SK-N-SH (cell line): ENCODE measurements around the gene CREB3L1. TPM values are rescaled to one million over a fixed set of nuclear protein-coding genes. Genes with fewer than 3 reads are reported as not detected.

Experiments
- CTCF ChIA-PET: fragments of 300-600, 350-600 bp; formaldehyde crosslinking; extraction: SDS; loops from one replicate; lab custom pipeline; 2021; lab: Yijun Ruan, JAX
- POLR2A ChIA-PET: fragments of 350-600 bp; sonication (Branson Sonifier 250); formaldehyde crosslinking; extraction: SDS; loops from one replicate; lab custom pipeline; 2020; ENCODE audit warnings: antibody characterized with exemption, inconsistent platforms; lab: Yijun Ruan, JAX
- DNase-seq: peaks from one replicate; pipeline ENCODE4 v3.0.0; 2012
- H2AFZ ChIP-seq: fragments of 200-600 bp; sonication (generic); 2 replicates; pipeline ENCODE4 v1.8.1; 2016; ENCODE audit warnings: antibody characterized with exemption, mild to moderate bottlenecking, low read depth
- H3F3A ChIP-seq: fragments of 200-600 bp; sonication (generic); replicated peaks from 2 replicates; pipeline ENCODE3; 2016; ENCODE audit warnings: antibody characterized with exemption, mild to moderate bottlenecking; ENCODE audit not compliant: insufficient read depth
- H3K27ac ChIP-seq, 2 experiments: fragments of 200-500 bp in 1 of 2; fragments of 200-600 bp in 1 of 2; sonication (Bioruptor generic) in 1 of 2; sonication (generic), shearing (Covaris generic) in 1 of 2; 2 replicates each; pipeline versions ENCODE4 v1.5.1 to v1.6.1; 2014 to 2016; ENCODE audit warnings: low read depth in 2 of 2, inconsistent platforms in 1 of 2, low read length in 1 of 2, mild to moderate bottlenecking in 1 of 2, mixed read lengths in 1 of 2
- H3K27me3 ChIP-seq: fragments of 200-600 bp; sonication (generic), shearing (Covaris generic); 2 replicates; pipeline ENCODE4 v1.6.1; 2016; ENCODE audit warnings: mixed run types; ENCODE audit not compliant: insufficient read depth
- H3K36me3 ChIP-seq, 2 experiments: fragments of 200-500 bp in 1 of 2; fragments of 200-600 bp in 1 of 2; sonication (Bioruptor generic) in 1 of 2; sonication (generic) in 1 of 2; replicated peaks in 1 of 2; 2 replicates each; pipeline versions ENCODE3 to v1.5.1; 2014 to 2016; ENCODE audit warnings: low read length in 1 of 2, mild to moderate bottlenecking in 1 of 2; ENCODE audit not compliant: insufficient read depth in 2 of 2, control insufficient read depth in 1 of 2
- H3K4me1 ChIP-seq, 2 experiments: fragments of 200-500 bp in 1 of 2; fragments of 200-600 bp in 1 of 2; sonication (Bioruptor generic) in 1 of 2; sonication (generic), shearing (Covaris generic) in 1 of 2; 2 replicates each; pipeline versions ENCODE4 v1.5.1 to v1.6.1; 2014 to 2016; ENCODE audit warnings: low read depth in 1 of 2, low read length in 1 of 2, mixed run types in 1 of 2; ENCODE audit not compliant: insufficient read depth in 2 of 2, control insufficient read depth in 1 of 2
- H3K4me2 ChIP-seq: fragments of 200-600 bp; sonication (generic), shearing (Covaris generic); 2 replicates; pipeline ENCODE4 v1.6.1; 2017; ENCODE audit warnings: mixed run types
- H3K4me3 ChIP-seq, 2 experiments: fragments of 200-500 bp in 1 of 2; fragments of 200-600 bp in 1 of 2; sonication (Bioruptor generic) in 1 of 2; sonication (generic), shearing (Covaris generic) in 1 of 2; 2 replicates each; pipeline versions ENCODE4 v1.5.1 to v1.8.1; 2014 to 2016; ENCODE audit warnings: low read depth in 2 of 2, inconsistent platforms in 1 of 2, low read length in 1 of 2, mild to moderate bottlenecking in 1 of 2, mixed read lengths in 1 of 2, moderate library complexity in 1 of 2
- H3K79me2 ChIP-seq: fragments of 200-600 bp; sonication (generic); 2 replicates; pipeline ENCODE4 v1.8.1; 2017; ENCODE audit warnings: mild to moderate bottlenecking; ENCODE audit not compliant: insufficient read depth
- H3K9ac ChIP-seq: fragments of 200-600 bp; sonication (generic); 2 replicates; pipeline ENCODE4 v1.6.1; 2017; ENCODE audit warnings: mixed run types
- H3K9me2 ChIP-seq: fragments of 200-600 bp; sonication (generic); 2 replicates; pipeline ENCODE4 v1.6.1; 2017; ENCODE audit warnings: mixed run types
- H3K9me3 ChIP-seq: fragments of 200-600 bp; sonication (generic); 2 replicates; pipeline ENCODE4 v1.6.1; 2017; ENCODE audit warnings: mixed run types, mild to moderate bottlenecking, moderate library complexity
- H4K20me1 ChIP-seq: fragments of 200-600 bp; sonication (generic); 2 replicates; pipeline ENCODE4 v1.6.1; 2017; ENCODE audit warnings: mild to moderate bottlenecking, mixed run types; ENCODE audit not compliant: insufficient read depth
- CTCF ChIP-seq: fragments of 200-600 bp; sonication (generic); IDR thresholded peaks from 2 replicates; pipeline ENCODE4 v1.6.1; 2017; ENCODE audit warnings: antibody characterized with exemption, mild to moderate bottlenecking, moderate library complexity
- ELF1 ChIP-seq: IDR thresholded peaks from 2 replicates; pipeline ENCODE4 v1.4.0; 2012
- EP300 ChIP-seq, 2 experiments: IDR thresholded peaks; 2 replicates each; pipeline versions ENCODE4 v1.4.0 to v1.6.1; 2012; ENCODE audit warnings: borderline replicate concordance in 1 of 2, low read depth in 1 of 2, low read length in 1 of 2
- GABPA ChIP-seq: IDR thresholded peaks from 2 replicates; pipeline ENCODE4 v1.4.0; 2012; ENCODE audit warnings: low read depth, mild to moderate bottlenecking
- GATA2 ChIP-seq: sonication (generic); formaldehyde crosslinking; IDR thresholded peaks from 2 replicates; pipeline ENCODE4 v1.5.0; 2020; ENCODE audit warnings: mild to moderate bottlenecking, missing genetic modification reagents
- MEF2A ChIP-seq: IDR thresholded peaks from 2 replicates; pipeline ENCODE4 v1.4.0; 2012; ENCODE audit warnings: low read depth, borderline replicate concordance
- RAD21 ChIP-seq: IDR thresholded peaks from 2 replicates; pipeline ENCODE4 v1.6.1; 2012; ENCODE audit warnings: mild to moderate bottlenecking, low read length
- RFX5 ChIP-seq: IDR thresholded peaks from 2 replicates; pipeline ENCODE4 v1.6.1; 2012; ENCODE audit warnings: mild to moderate bottlenecking, improper control_type of control experiment, low read length
- RXRA ChIP-seq: IDR thresholded peaks from 2 replicates; pipeline ENCODE4 v1.4.0; 2012; ENCODE audit warnings: low read depth, mild to moderate bottlenecking, borderline replicate concordance
- TCF12 ChIP-seq: IDR thresholded peaks from 2 replicates; pipeline ENCODE4 v1.4.0; 2012
- WGBS: methylation state at CpG from one replicate; pipeline ENCODE4 v1.1.6; 2017; ENCODE audit warnings: low lambda C conversion rate; 5-methylcytosine and 5-hydroxymethylcytosine counted together
- polyA plus RNA-seq, 3 experiments: library from polyadenylated mRNA; depleted of rRNA; stranded (reverse); fragments of >200 nt; gene quantifications; 2 replicates each; pipeline ENCODE4 v1.2.3, GENCODE V29; 2012
- TF ChIP-seq, protein P1 (sequence below): IDR thresholded peaks from 2 replicates; pipeline ENCODE4 v1.4.0; 2012; ENCODE audit warnings: low read depth, borderline replicate concordance
- TF ChIP-seq, protein P2 (sequence below): fragments of 150-350 bp; IDR thresholded peaks from 2 replicates; pipeline ENCODE4 v1.6.1; 2016; ENCODE audit warnings: mild to moderate bottlenecking, low read depth, low read length

Gene CREB3L1
- polyA plus RNA-seq, 1 of the 3 experiments (the other 2 are of a cell fraction), result 14.0 TPM

DNA sequence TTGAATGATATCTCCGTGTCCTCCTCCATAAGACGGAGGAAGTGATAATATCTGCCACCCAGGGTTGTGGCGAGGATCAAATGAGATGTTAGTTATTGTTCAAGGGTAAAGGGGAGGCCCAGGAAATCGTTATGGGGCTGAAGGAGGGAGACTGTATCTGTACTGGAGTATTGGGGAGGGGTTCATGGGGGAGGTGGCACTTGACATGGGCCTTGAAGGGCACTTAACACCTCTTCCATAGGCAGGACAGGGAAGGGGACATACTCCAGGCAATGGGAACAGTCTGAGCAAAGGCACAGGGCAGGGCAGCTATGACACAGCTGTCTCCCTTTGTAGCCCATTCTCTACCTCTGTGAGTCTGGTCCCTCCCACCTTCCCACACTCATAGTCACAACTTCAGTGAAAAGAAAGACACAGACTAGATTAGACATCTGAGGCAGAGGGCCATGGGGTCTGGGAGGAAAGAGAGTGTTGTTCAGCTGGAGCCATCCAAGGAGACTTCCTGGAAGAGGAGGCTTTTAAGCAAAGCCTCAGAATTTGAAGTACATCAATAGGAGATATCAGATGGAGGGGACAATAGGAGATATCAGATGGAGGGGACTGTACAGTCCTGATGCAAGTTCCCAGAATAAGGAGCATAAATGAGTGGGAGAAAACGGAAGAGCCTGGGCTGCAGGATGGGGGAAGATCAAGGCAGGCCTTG, 54.0 kb downstream of the CREB3L1 start:
- Histone ChIP-seq H2AFZ (no peak overlapping the region), H3K27ac (no peak overlapping the region), H3F3A (peaks cover 4% of the 10 kb centered on the region), H4K20me1 (no peaks in the 10 kb centered on the region), H3K27me3 (peaks cover 10% of the 10 kb centered on the region), H3K36me3 (no peaks in the 10 kb centered on the region), H3K4me1 (peaks cover 7 to 15% of the 10 kb centered on the region in 2 experiments; a peak in 2 of 4 replicates), H3K9ac (no peak overlapping the region), H3K79me2 (no peaks in the 10 kb centered on the region), H3K4me3 (no peak overlapping the region), H3K9me2 (no peaks in the 10 kb centered on the region), H3K4me2 (no peak overlapping the region), H3K9me3 (no peaks in the 10 kb centered on the region)
- POLR2A ChIA-PET, result no interaction called here
- 80% methylated on average over 5 of the region's 5 CpGs for WGBS
- CTCF ChIA-PET, result interaction anchor here (1.1 to 3.3 kb wide), 7 partner anchors 13 to 93 kb away, joined by 3 to 14 read pairs (median 9); partner anchors contain the start of gene DGKZ
- TF ChIP-seq CTCF, result no peak
- TF ChIP-seq TCF12, result no peak
- TF ChIP-seq, protein P1, sequence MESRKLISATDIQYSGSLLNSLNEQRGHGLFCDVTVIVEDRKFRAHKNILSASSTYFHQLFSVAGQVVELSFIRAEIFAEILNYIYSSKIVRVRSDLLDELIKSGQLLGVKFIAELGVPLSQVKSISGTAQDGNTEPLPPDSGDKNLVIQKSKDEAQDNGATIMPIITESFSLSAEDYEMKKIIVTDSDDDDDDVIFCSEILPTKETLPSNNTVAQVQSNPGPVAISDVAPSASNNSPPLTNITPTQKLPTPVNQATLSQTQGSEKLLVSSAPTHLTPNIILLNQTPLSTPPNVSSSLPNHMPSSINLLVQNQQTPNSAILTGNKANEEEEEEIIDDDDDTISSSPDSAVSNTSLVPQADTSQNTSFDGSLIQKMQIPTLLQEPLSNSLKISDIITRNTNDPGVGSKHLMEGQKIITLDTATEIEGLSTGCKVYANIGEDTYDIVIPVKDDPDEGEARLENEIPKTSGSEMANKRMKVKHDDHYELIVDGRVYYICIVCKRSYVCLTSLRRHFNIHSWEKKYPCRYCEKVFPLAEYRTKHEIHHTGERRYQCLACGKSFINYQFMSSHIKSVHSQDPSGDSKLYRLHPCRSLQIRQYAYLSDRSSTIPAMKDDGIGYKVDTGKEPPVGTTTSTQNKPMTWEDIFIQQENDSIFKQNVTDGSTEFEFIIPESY, result no peak
- no peak for TF ChIP-seq EP300 (IDR thresholded peaks at IDR 0.05; ENCODE audit: borderline replicate concordance in 1 of 2, low read depth in 1 of 2, low read length in 1 of 2)
- no peak for TF ChIP-seq GATA2 (CRISPR knock-in tag)
- no peak for TF ChIP-seq GABPA
- TF ChIP-seq RAD21, result no peak
- TF ChIP-seq, protein P2, sequence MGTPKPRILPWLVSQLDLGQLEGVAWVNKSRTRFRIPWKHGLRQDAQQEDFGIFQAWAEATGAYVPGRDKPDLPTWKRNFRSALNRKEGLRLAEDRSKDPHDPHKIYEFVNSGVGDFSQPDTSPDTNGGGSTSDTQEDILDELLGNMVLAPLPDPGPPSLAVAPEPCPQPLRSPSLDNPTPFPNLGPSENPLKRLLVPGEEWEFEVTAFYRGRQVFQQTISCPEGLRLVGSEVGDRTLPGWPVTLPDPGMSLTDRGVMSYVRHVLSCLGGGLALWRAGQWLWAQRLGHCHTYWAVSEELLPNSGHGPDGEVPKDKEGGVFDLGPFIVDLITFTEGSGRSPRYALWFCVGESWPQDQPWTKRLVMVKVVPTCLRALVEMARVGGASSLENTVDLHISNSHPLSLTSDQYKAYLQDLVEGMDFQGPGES, result no peak
- TF ChIP-seq ELF1, result no peak
- TF ChIP-seq MEF2A, result no peak
- TF ChIP-seq RXRA, result no peak
- no peak for TF ChIP-seq RFX5
- DNase-seq, result no peak
